IMR-90 (cell line): ENCODE results near the gene NPEPL1. TPM values are rescaled to one million over a fixed set of nuclear protein-coding genes. Genes with fewer than 3 reads are reported as not detected.

Source experiments
- ATAC-seq: fragments of 200-7000 bp; cut with Tn5 transposase; 2 replicates; pipeline ENCODE4 v1.9.1; 2020; ENCODE audit warnings: low read depth, mild to moderate bottlenecking, moderate library complexity
- BruUV-seq: library from RNA; stranded (reverse); fragments of 400-500 nt; replicated peaks from 2 replicates; lab custom pipeline; 2021; lab: Mats Ljungman, UMichigan
- CTCF ChIA-PET: fragments of 300-600 bp; formaldehyde crosslinking; extraction: SDS; loops from one replicate; lab custom pipeline; 2021; ENCODE audit warnings: antibody characterized with exemption; lab: Yijun Ruan, JAX
- POLR2A ChIA-PET: fragments of 300-600 bp; sonication (Branson Sonifier 250); formaldehyde crosslinking; loops from one replicate; lab custom pipeline; 2022; ENCODE audit warnings: antibody characterized with exemption; ENCODE audit not compliant: unreplicated experiment; lab: Charles Lee
- DNase-seq: peaks from one replicate; pipeline ENCODE4 v3.0.0; 2013
- H2AFZ ChIP-seq: replicated peaks from 2 replicates; pipeline ENCODE3; 2013; ENCODE audit warnings: low read length, mild to moderate bottlenecking; ENCODE audit not compliant: poor library complexity
- H2AK5ac ChIP-seq: 2 replicates; pipeline ENCODE4 v1.6.1; 2013; ENCODE audit warnings: low read depth, low read length, inconsistent platforms
- H2AK9ac ChIP-seq: replicated peaks from 2 replicates; pipeline ENCODE3; 2013; ENCODE audit warnings: mild to moderate bottlenecking, low read depth, low read length, moderate library complexity; ENCODE audit not compliant: poor library complexity
- H2BK120ac ChIP-seq: 2 replicates; pipeline ENCODE4 v1.6.1; 2013; ENCODE audit warnings: low read depth, low read length, inconsistent platforms
- H2BK15ac ChIP-seq: 3 replicates; pipeline ENCODE4 v1.6.1; 2013; ENCODE audit warnings: low read depth, low read length, inconsistent platforms
- H2BK20ac ChIP-seq: 2 replicates; pipeline ENCODE4 v1.6.1; 2013; ENCODE audit warnings: low read depth, mild to moderate bottlenecking, inconsistent platforms, low read length, moderate library complexity
- H2BK5ac ChIP-seq: 2 replicates; pipeline ENCODE4 v1.6.1; 2013; ENCODE audit warnings: mild to moderate bottlenecking, low read depth, low read length, inconsistent platforms; ENCODE audit not compliant: poor library complexity, severe bottlenecking
- H3K14ac ChIP-seq: replicated peaks from 2 replicates; pipeline ENCODE4 v1.6.1; 2013; ENCODE audit warnings: low read depth, low read length, inconsistent platforms
- H3K18ac ChIP-seq: 2 replicates; pipeline ENCODE4 v1.6.1; 2013; ENCODE audit warnings: low read depth, low read length, control low read depth
- H3K23ac ChIP-seq: 2 replicates; pipeline ENCODE4 v1.6.1; 2013; ENCODE audit warnings: low read depth, low read length, inconsistent platforms
- H3K27ac ChIP-seq: 2 replicates; pipeline ENCODE4 v1.5.1; 2013; ENCODE audit warnings: mild to moderate bottlenecking, control low read depth, low read length; ENCODE audit not compliant: insufficient read depth
- H3K27me3 ChIP-seq: 2 replicates; pipeline ENCODE4 v1.6.1; 2013; ENCODE audit warnings: low read length; ENCODE audit not compliant: control insufficient read depth, insufficient read depth
- H3K36me3 ChIP-seq: 2 replicates; pipeline ENCODE4 v1.6.1; 2013; ENCODE audit warnings: low read length, mixed read lengths; ENCODE audit not compliant: control insufficient read depth, insufficient read depth
- H3K4ac ChIP-seq: 2 replicates; pipeline ENCODE4 v1.6.1; 2013; ENCODE audit warnings: low read depth, low read length, inconsistent platforms
- H3K4me1 ChIP-seq: 2 replicates; pipeline ENCODE4 v1.6.1; 2013; ENCODE audit warnings: low read length, mixed read lengths; ENCODE audit not compliant: control insufficient read depth, insufficient read depth
- H3K4me2 ChIP-seq: 2 replicates; pipeline ENCODE4 v1.6.1; 2013; ENCODE audit warnings: low read depth, mild to moderate bottlenecking, control low read depth, low read length, moderate library complexity
- H3K4me3 ChIP-seq: 2 replicates; pipeline ENCODE4 v1.5.1; 2013; ENCODE audit warnings: low read depth, mild to moderate bottlenecking, control low read depth, low read length, moderate library complexity; ENCODE audit not compliant: insufficient read depth
- H3K56ac ChIP-seq: 2 replicates; pipeline ENCODE4 v1.6.1; 2013; ENCODE audit warnings: low read length, inconsistent platforms; ENCODE audit not compliant: insufficient read depth; ENCODE audit errors: extremely low read depth
- H3K79me1 ChIP-seq, 2 experiments: 2 replicates each; pipeline ENCODE4 v1.6.1; 2013; ENCODE audit warnings: low read length in 2 of 2, inconsistent platforms in 1 of 2, low read depth in 1 of 2
- H3K9ac ChIP-seq: 2 replicates; pipeline ENCODE4 v1.6.1; 2013; ENCODE audit warnings: low read depth, low read length, control low read depth
- H3K9me1 ChIP-seq: 2 replicates; pipeline ENCODE4 v1.6.1; 2013; ENCODE audit warnings: low read length, inconsistent platforms; ENCODE audit not compliant: insufficient read depth
- H3K9me3 ChIP-seq: 2 replicates; pipeline ENCODE4 v1.6.1; 2013; ENCODE audit warnings: low read length; ENCODE audit not compliant: control insufficient read depth, insufficient read depth
- H4K20me1 ChIP-seq: 2 replicates; pipeline ENCODE4 v1.6.1; 2013; ENCODE audit warnings: low read length, inconsistent platforms; ENCODE audit not compliant: insufficient read depth
- H4K5ac ChIP-seq: 2 replicates; pipeline ENCODE4 v1.6.1; 2013; ENCODE audit warnings: mild to moderate bottlenecking, low read depth, low read length, control low read depth
- H4K8ac ChIP-seq, 2 experiments: 2 replicates each; pipeline ENCODE4 v1.6.1; 2013; ENCODE audit warnings: low read depth in 2 of 2, low read length in 2 of 2, control low read depth in 1 of 2, inconsistent platforms in 1 of 2
- H4K91ac ChIP-seq: 2 replicates; pipeline ENCODE4 v1.6.1; 2013; ENCODE audit warnings: low read depth, low read length, inconsistent platforms; ENCODE audit not compliant: insufficient read depth
- FOS ChIP-seq: fragments of 150-350 bp; IDR thresholded peaks from 2 replicates; pipeline ENCODE4 v1.6.1; 2016; ENCODE audit warnings: low read depth, low read length
- RAD21 ChIP-seq: IDR thresholded peaks from 2 replicates; pipeline ENCODE4 v1.6.1; 2012; ENCODE audit warnings: low read length, improper control_type of control experiment
- SMC3 ChIP-seq: fragments of 150-350 bp; IDR thresholded peaks from 2 replicates; pipeline ENCODE4 v1.6.1; 2016; ENCODE audit warnings: low read depth, mild to moderate bottlenecking, antibody characterized with exemption, low read length, moderate library complexity
- WGBS, 2 experiments: methylation state at CpG; one replicate each; pipeline versions ENCODE4 v1.1.5 to v1.1.7; 2013; ENCODE audit warnings: missing lambda C conversion rate in 2 of 2; ENCODE audit not compliant: insufficient read length in 1 of 2; ENCODE audit errors: extremely low coverage in 2 of 2; 5-methylcytosine and 5-hydroxymethylcytosine counted together
- dilution Hi-C: fragments of 300-500 bp; cut with HindIII; formaldehyde crosslinking; loops from one replicate; pipeline ENCODE4 v1.14.3; 2018; ENCODE audit warnings: low sequenced_read_pairs; ENCODE audit not compliant: unreplicated experiment
- in situ Hi-C: fragments of 300-500 bp; cut with MboI; formaldehyde crosslinking; loops from 3 replicates; pipeline ENCODE4 v1.14.3; 2019; ENCODE audit warnings: low sequenced_read_pairs, inconsistent platforms, mixed read lengths
- intact Hi-C: fragments of 100-400 bp; cut with micrococcal nuclease; formaldehyde crosslinking; loops from 2 replicates; pipeline ENCODE4 v1.10.0; 2022
- polyA plus RNA-seq, 3 experiments: library from polyadenylated mRNA; depleted of rRNA; stranded (reverse); fragments of >200 nt; gene quantifications; 2 replicates each; pipeline ENCODE4 v1.2.3, GENCODE V29; 2012; ENCODE audit warnings: low replicate concordance in 1 of 3
- total RNA-seq: library from RNA; depleted of rRNA; stranded (reverse); fragments of >200 nt; gene quantifications from 2 replicates; pipeline ENCODE4 v1.2.3, GENCODE V29; 2012

NPEPL1 gene
- total and polyA plus RNA-seq, 2 of the 4 experiments (the other 2 are of a cell fraction), result 6.3 to 10.4 TPM

- no peak overlapping the region for H2AK9ac ChIP-seq
- no peaks in the 10 kb centered on the region for H4K20me1 ChIP-seq
- peak overlapping the region; percentile 42; the same call in 1 of the 2 replicates for H3K4ac ChIP-seq
- DNase-seq, result no peak
- 0 out of 2 replicates have a peak overlapping the region, but pooled peaks have one; percentile 12 for H4K5ac ChIP-seq
- no peak for ATAC-seq
- no peak overlapping the region for H3K23ac ChIP-seq
- H3K56ac ChIP-seq, result no peak overlapping the region
- no peaks in the 10 kb centered on the region for H3K9me3 ChIP-seq
- H2BK15ac ChIP-seq, result peak overlapping the region; percentile 18; the same call in 2 of the 3 replicates
- peak overlapping the region; percentile 31; the same call in 1 of the 2 replicates for H2AK5ac ChIP-seq
- no CpG with 5 or more reads among the region's 7 CpGs for WGBS, 2 experiments
- intact Hi-C loops (no loop called here), in situ Hi-C loops (no loop called here), dilution Hi-C loops (no loop called here)
- H2BK20ac ChIP-seq, result peak overlapping the region; percentile 45; the same call in 1 of the 2 replicates
- BruUV-seq, result no TSS peak
- peak overlapping the region; percentile 10; the same call in 1 of the 2 replicates for H3K4me2 ChIP-seq
- peak overlapping the region; percentile 48 for H2BK120ac ChIP-seq
- no peak overlapping the region; the same call in 1 of the 2 replicates for H3K18ac ChIP-seq
- H3K27ac ChIP-seq, result no peak overlapping the region
- no peak overlapping the region for H3K4me3 ChIP-seq
- no peaks in the 10 kb centered on the region for H3K36me3 ChIP-seq
- H3K9me1 ChIP-seq, result no peaks in the 10 kb centered on the region
- H4K8ac ChIP-seq, result 0 out of 4 replicates have a peak overlapping the region, but pooled peaks of 1 of the 2 experiments have one; percentile 28
- TF ChIP-seq RAD21, result no peak
- no peak for TF ChIP-seq SMC3
- TF ChIP-seq FOS, result no peak
- H3K4me1 ChIP-seq, result peaks cover 7% of the 10 kb centered on the region
- H3K9ac ChIP-seq, result no peak overlapping the region
- 0 out of 2 replicates have a peak overlapping the region, but pooled peaks have one; percentile 26 for H3K14ac ChIP-seq
- H2BK5ac ChIP-seq, result no peak overlapping the region
- POLR2A ChIA-PET, result interaction anchor here (0.6 to 1.1 kb wide), 2 partner anchors 9 to 419 kb away, joined by 3 to 6 read pairs; partner anchors contain the start of gene ANKRD60
- no peak overlapping the region for H2AFZ ChIP-seq
- CTCF ChIA-PET, result interaction anchor here (0.7 to 1.3 kb wide), 4 partner anchors 9 to 408 kb away, joined by 3 to 6 read pairs (median 4); no protein-coding TSS in a partner anchor
- no peaks in the 10 kb centered on the region for H3K27me3 ChIP-seq
- H3K79me1 ChIP-seq, result peaks cover 6 to 9% of the 10 kb centered on the region in 2 experiments; a peak in 3 of 4 replicates
- peak overlapping the region; percentile 46 for H4K91ac ChIP-seq
Measured at GRCh38 chr20:58647162-58647795, 45.3 kb upstream of the NPEPL1 start.
